Mucosa of gallbladder (tissue), 1 donor: ENCODE data around the gene RASSF5. TPM values are rescaled to one million over a fixed set of nuclear protein-coding genes. Genes with fewer than 3 reads are reported as not detected.

Source experiments
- DNase-seq: peaks from one replicate; pipeline ENCODE4 v3.0.0-alpha.2; 2020; ENCODE audit warnings: low spot score
- total RNA-seq: library from RNA; stranded (reverse); gene quantifications from one replicate; pipeline ENCODE4 v1.2.1, GENCODE V29; 2021
- donor health status: DM: no; HTN: no; CAD: no.

RASSF5 gene
- total RNA-seq, 1 donor from 2014 or later, result 49.5 TPM

GRCh38 chr1:206634365-206635079, 127.2 kb downstream of the RASSF5 start:
- DNase-seq, result peak; percentile 93

- peak; percentile 96 for DNase-seq
These were observed 128.0 kb downstream of the RASSF5 start, which contains the start of gene DYRK3 for GRCh38 chr1:206635080-206635977. TSS of gene DYRK3 (plus strand) at chr1:206635536. CDS start at chr1:206635704, 168 bp downstream.

- DNase-seq, result no peak
These were observed 128.6 kb downstream of the RASSF5 start for GRCh38 chr1:206635978-206636345.

- DNase-seq, result no peak
These were observed 129.3 kb downstream of the RASSF5 start for GRCh38 chr1:206636671-206637070.

- no peak for DNase-seq
These were observed 130.3 kb downstream of the RASSF5 start for GRCh38 chr1:206637605-206638004.

Other genes starting within 250 kb of the RASSF5 start
- 11.7 TPM for gene IKBKE, start 37.1 kb upstream of the RASSF5 start, total RNA-seq
- gene EIF2D, start 104.9 kb downstream of the RASSF5 start, total RNA-seq, result 41.2 TPM
- 17.6 TPM for gene DYRK3, start 128.0 kb downstream of the RASSF5 start, total RNA-seq
- gene MAPKAPK2, start 177.4 kb downstream of the RASSF5 start, total RNA-seq, result 168 TPM